NCI-H526 (cell line): ENCODE data around the gene PPP6R3.
"Not testable (repeated sequence)": the region's sequence is repeated elsewhere in the genome, so short reads cannot be mapped to it uniquely, and the experiment has no call there.

Experiments
- DNase-seq, 2 experiments: peaks; one replicate each; lab custom pipeline; 2025; lab: John Stamatoyannopoulos, UW

The PPP6R3 gene

GRCh38 chr11:68457216-68457897, 3.2 kb upstream of the PPP6R3 start:
- no peak for DNase-seq

GRCh38 chr11:68457898-68458249, 2.7 kb upstream of the PPP6R3 start:
- DNase-seq: no peak

- DNase-seq: not testable (repeated sequence)
Measured at GRCh38 chr11:68458340-68458739, 2.2 kb upstream of the PPP6R3 start.

- peak; percentile 99 to 100 for DNase-seq
Measured at GRCh38 chr11:68459886-68460740, 439 bp upstream of the PPP6R3 start.

- no peak for DNase-seq
Measured at GRCh38 chr11:68461575-68461917, 994 bp downstream of the PPP6R3 start.

- DNase-seq: no peak
Measured at GRCh38 chr11:68463714-68464113, 3.2 kb downstream of the PPP6R3 start.

- no peak for DNase-seq
Measured at GRCh38 chr11:68467201-68467834, 6.8 kb downstream of the PPP6R3 start.

GRCh38 chr11:68468217-68468828, 7.8 kb downstream of the PPP6R3 start:
- no peak for DNase-seq

GRCh38 chr11:68469122-68469521, 8.6 kb downstream of the PPP6R3 start:
- no peak for DNase-seq

- no peak for DNase-seq
Measured at GRCh38 chr11:68469642-68470041, 9.1 kb downstream of the PPP6R3 start.

GRCh38 chr11:68470304-68470811, 9.8 kb downstream of the PPP6R3 start:
- DNase-seq: no peak

- DNase-seq: no peak
Measured at GRCh38 chr11:68471360-68472340, 11.1 kb downstream of the PPP6R3 start.

GRCh38 chr11:68472778-68473177, 12.2 kb downstream of the PPP6R3 start:
- no peak for DNase-seq

- DNase-seq: no peak
Measured at GRCh38 chr11:68473693-68474092, 13.1 kb downstream of the PPP6R3 start.

GRCh38 chr11:68475626-68476025, 15.1 kb downstream of the PPP6R3 start:
- not testable (repeated sequence) for DNase-seq

- no peak for DNase-seq
Measured at GRCh38 chr11:68479390-68479789, 18.8 kb downstream of the PPP6R3 start.

GRCh38 chr11:68480193-68480592, 19.6 kb downstream of the PPP6R3 start:
- no peak for DNase-seq

GRCh38 chr11:68480852-68481510, 20.4 kb downstream of the PPP6R3 start:
- no peak for DNase-seq

GRCh38 chr11:68481579-68482240, 21.2 kb downstream of the PPP6R3 start:
- DNase-seq: no peak

- no peak for DNase-seq
Measured at GRCh38 chr11:68488623-68489022, 28.1 kb downstream of the PPP6R3 start.
